ENCODE measurements around the gene PNPLA3. TPM values are rescaled to one million over a fixed set of nuclear protein-coding genes. Genes with fewer than 3 reads are reported as not detected.

The PNPLA3 gene
- total and polyA plus RNA-seq, 9 of the 15 experiments (the other 6 are each of a cell fraction or from before 2014, with no cell fraction given), result 0.20 to 0.48 (median 0.38) TPM; not detected in 6

- ATAC-seq, result no peak
- BruUV-seq (replicated peaks), result no TSS peak
- no peak overlapping the region for H3K27ac ChIP-seq (ENCODE audit: extremely low read depth, low read depth, low read length)
- H4K20me1 ChIP-seq (replicated peaks; ENCODE audit: control insufficient read depth, insufficient read depth, low read length), result no peaks in the 10 kb centered on the region
- 10% methylated on average over 15 of the region's 16 CpGs for WGBS (ENCODE audit: insufficient coverage, low coverage, missing lambda C conversion rate)
- no peak for FAIRE-seq
- intact Hi-C loops (cut with micrococcal nuclease) (no loop called here), in situ Hi-C loops (cut with MboI) (no loop called here)
- H3K4me1 ChIP-seq (replicated peaks in 1 of 2; ENCODE audit: control insufficient read depth in 2 of 2, insufficient read depth in 2 of 2, low read length in 2 of 2), result peaks cover 2 to 8% of the 10 kb centered on the region in 2 experiments; a peak in 3 of 5 replicates
- peaks cover 0 to 12% of the 10 kb centered on the region in 2 experiments; a peak in 3 of 5 replicates for H3K27me3 ChIP-seq (ENCODE audit: control insufficient read depth in 2 of 2, insufficient read depth in 2 of 2, low read length in 2 of 2)
- H3K79me2 ChIP-seq (ENCODE audit: control insufficient read depth, insufficient read depth, low read length), result no peaks in the 10 kb centered on the region
- no peak overlapping the region for H3K9ac ChIP-seq (ENCODE audit: insufficient read depth in 1 of 2, low read depth in 2 of 2, low read length in 2 of 2)
- TF ChIP-seq SPI1 (IDR thresholded peaks at IDR 0.05; ENCODE audit: borderline replicate concordance, low read depth, low read length) (no peak), SREBF1 (IDR thresholded peaks at IDR 0.05; ENCODE audit: borderline replicate concordance, low read depth, low read length) (no peak), ZNF282 (CRISPR knock-in tag; IDR thresholded peaks at IDR 0.05) (no peak), DEAF1 (CRISPR knock-in tag; IDR thresholded peaks at IDR 0.05) (no peak), BRF2 (IDR thresholded peaks at IDR 0.05; ENCODE audit: borderline replicate concordance, insufficient read depth, insufficient read length) (no peak), SIX5 (IDR thresholded peaks at IDR 0.05; ENCODE audit: borderline replicate concordance in 1 of 2, insufficient read depth in 1 of 2, low read depth in 1 of 2, low read length in 2 of 2) (no peak), MAFF (IDR thresholded peaks at IDR 0.05; ENCODE audit: low read length) (no peak)
- no peak for DNase-seq (ENCODE audit: extremely low read depth in 1 of 4, low spot score in 3 of 4)
- no peak overlapping the region for H3K4me2 ChIP-seq (ENCODE audit: insufficient read depth, low read length)
- no peak overlapping the region for H2AFZ ChIP-seq (ENCODE audit: low read depth, low read length)
- POLR2A ChIA-PET, result no interaction called here
- H3K9me1 ChIP-seq (ENCODE audit: control insufficient read depth, insufficient read depth, low read length), result no peaks in the 10 kb centered on the region
- CTCF ChIA-PET (ENCODE audit: low intra/inter-chr PET ratio), result interaction anchor here (0.6 kb wide), 1 partner anchor 14 kb away, joined by 3 read pairs; no protein-coding TSS in a partner anchor
- no peaks in the 10 kb centered on the region for H3K9me3 ChIP-seq (replicated peaks; ENCODE audit: control insufficient read depth, insufficient read depth, low read depth, low read length)
- H3K36me3 ChIP-seq (ENCODE audit: control insufficient read depth, insufficient read depth, low read length), result no peaks in the 10 kb centered on the region
- H3K4me3 ChIP-seq, result no peak overlapping the region
Observed at GRCh38 chr22:43919106-43919973, 4.3 kb upstream of the PNPLA3 start.

All from K562 (cell line).